GM23248 (cell line): ENCODE measurements around the gene LRMDA. TPM values are rescaled to one million over a fixed set of nuclear protein-coding genes. Genes with fewer than 3 reads are reported as not detected.
A peak's percentile ranks its signal among the peaks of the same experiment; 100 is the strongest.

ENCODE experiments used
- DNase-seq: peaks from one replicate; pipeline ENCODE4 v3.0.0-alpha.2; 2015
- H2AFZ ChIP-seq: fragments of 200-600 bp; sonication (generic); 2 replicates; pipeline ENCODE4 v1.6.1; 2016; ENCODE audit warnings: antibody characterized with exemption
- H3F3A ChIP-seq: fragments of 200-600 bp; sonication (generic); 2 replicates; pipeline ENCODE4 v1.6.1; 2016; ENCODE audit warnings: mild to moderate bottlenecking, antibody characterized with exemption, mixed run types; ENCODE audit not compliant: insufficient read depth
- H3K27ac ChIP-seq: fragments of 200-600 bp; sonication (generic); 2 replicates; pipeline ENCODE4 v1.5.1; 2016; ENCODE audit warnings: mild to moderate bottlenecking
- H3K27me3 ChIP-seq: fragments of 200-600 bp; sonication (generic); replicated peaks from 2 replicates; pipeline ENCODE4 v1.6.1; 2016; ENCODE audit warnings: mild to moderate bottlenecking; ENCODE audit not compliant: insufficient read depth
- H3K36me3 ChIP-seq: fragments of 200-600 bp; sonication (generic); 2 replicates; pipeline ENCODE4 v1.6.1; 2016; ENCODE audit warnings: low read depth, mild to moderate bottlenecking
- H3K4me1 ChIP-seq: fragments of 200-600 bp; sonication (generic); 2 replicates; pipeline ENCODE4 v1.6.1; 2016; ENCODE audit warnings: mild to moderate bottlenecking; ENCODE audit not compliant: insufficient read depth
- H3K4me2 ChIP-seq: fragments of 200-600 bp; sonication (generic); one replicate; pipeline ENCODE4 v1.6.1; 2016; ENCODE audit warnings: mild to moderate bottlenecking; ENCODE audit not compliant: unreplicated experiment
- H3K4me3 ChIP-seq: fragments of 200-600 bp; sonication (generic); 2 replicates; pipeline ENCODE4 v1.5.1; 2016; ENCODE audit warnings: mild to moderate bottlenecking
- H3K79me2 ChIP-seq: fragments of 200-600 bp; sonication (generic); 2 replicates; pipeline ENCODE4 v1.6.1; 2016; ENCODE audit warnings: mild to moderate bottlenecking; ENCODE audit not compliant: insufficient read depth
- H3K9ac ChIP-seq: fragments of 200-600 bp; sonication (generic); 2 replicates; pipeline ENCODE4 v1.6.1; 2016; ENCODE audit warnings: mild to moderate bottlenecking
- H3K9me2 ChIP-seq: fragments of 200-600 bp; sonication (generic); 2 replicates; pipeline ENCODE4 v1.6.1; 2016; ENCODE audit warnings: mixed run types, mild to moderate bottlenecking, moderate library complexity; ENCODE audit not compliant: insufficient read depth
- H3K9me3 ChIP-seq: fragments of 200-600 bp; sonication (generic); one replicate; pipeline ENCODE4 v1.6.1; 2017; ENCODE audit warnings: low read depth
- H4K20me1 ChIP-seq: fragments of 200-600 bp; sonication (generic); 2 replicates; pipeline ENCODE4 v1.6.0; 2016; ENCODE audit not compliant: insufficient read depth
- EZH2 ChIP-seq: fragments of 200-600 bp; sonication (generic); IDR thresholded peaks from 2 replicates; pipeline ENCODE4 v1.6.1; 2018; ENCODE audit warnings: antibody characterized with exemption, mild to moderate bottlenecking; ENCODE audit not compliant: insufficient read depth, poor library complexity, severe bottlenecking
- EZH2phosphoT487 ChIP-seq: fragments of 200-600 bp; sonication (generic); IDR thresholded peaks from 2 replicates; pipeline ENCODE4 v1.6.1; 2018; ENCODE audit warnings: antibody characterized with exemption, moderate library complexity, mild to moderate bottlenecking, low read depth; ENCODE audit not compliant: insufficient read depth
- WGBS, 2 experiments: methylation state at CpG; one replicate each; pipeline ENCODE4 v1.1.6; 2015 to 2017; ENCODE audit warnings: low lambda C conversion rate in 2 of 2, low coverage in 1 of 2; ENCODE audit errors: missing lambda C conversion rate in 2 of 2; 5-methylcytosine and 5-hydroxymethylcytosine counted together
- in situ Hi-C: fragments of 300-500 bp; cut with MboI; formaldehyde crosslinking; loops from 2 replicates; pipeline ENCODE4 v1.15.0; 2020
- polyA plus RNA-seq: library from polyadenylated mRNA; unstranded; fragments of >200 nt; fragmentation: Nextera tagmentation; extraction: Ambion mirVana; gene quantifications from 2 replicates; pipeline ENCODE4 v1.2.1, GENCODE V29; 2016
- total RNA-seq: library from RNA; depleted of rRNA; stranded (reverse); fragments of >200 nt; shearing (Covaris generic); gene quantifications from 2 replicates; pipeline ENCODE4 v1.2.3, GENCODE V29; 2014

Gene LRMDA
- total and polyA plus RNA-seq, 2 experiments from 2014 or later = 2.6 TPM; not detected in 1

GRCh38 chr10:76152186-76152585 is 720.8 kb downstream of the LRMDA start:
- Histone ChIP-seq H3K9me2 (no peaks in the 10 kb centered on the region), H3K9ac (no peak overlapping the region), H3K4me3 (no peak overlapping the region), H3K4me1 (0 out of 2 replicates have a peak, but pooled peaks cover 8% of the 10 kb centered on the region), H3K9me3 (peaks cover 5% of the 10 kb centered on the region), H4K20me1 (no peaks in the 10 kb centered on the region), H3K36me3 (no peaks in the 10 kb centered on the region), H3K27me3 (no peaks in the 10 kb centered on the region), H3K27ac (no peak overlapping the region), H2AFZ (no peak overlapping the region), H3K4me2 (no peak overlapping the region), H3F3A (no peaks in the 10 kb centered on the region), H3K79me2 (no peaks in the 10 kb centered on the region)
- TF ChIP-seq EZH2 = no peak
- no peak for TF ChIP-seq EZH2phosphoT487
- in situ Hi-C loops = no loop called here
- no peak for DNase-seq
- 32 to 46% methylated on average over 1 of the region's 1 CpG for WGBS, 2 experiments

GRCh38 chr10:76155961-76156360 is 724.5 kb downstream of the LRMDA start:
- Histone ChIP-seq H3K9me2 (no peaks in the 10 kb centered on the region), H3K9me3 (peaks cover 5% of the 10 kb centered on the region), H3K27me3 (no peaks in the 10 kb centered on the region), H3K79me2 (no peaks in the 10 kb centered on the region), H3K9ac (no peak overlapping the region), H3K4me3 (no peak overlapping the region), H3F3A (no peaks in the 10 kb centered on the region), H3K27ac (no peak overlapping the region), H3K4me2 (no peak overlapping the region), H3K4me1 (no peaks in the 10 kb centered on the region), H3K36me3 (no peaks in the 10 kb centered on the region), H2AFZ (no peak overlapping the region), H4K20me1 (no peaks in the 10 kb centered on the region)
- no peak for DNase-seq
- in situ Hi-C loops = no loop called here
- TF ChIP-seq EZH2 (no peak), EZH2phosphoT487 (no peak)
- 89 to 91% methylated on average over 1 of the region's 1 CpG for WGBS, 2 experiments

DNA sequence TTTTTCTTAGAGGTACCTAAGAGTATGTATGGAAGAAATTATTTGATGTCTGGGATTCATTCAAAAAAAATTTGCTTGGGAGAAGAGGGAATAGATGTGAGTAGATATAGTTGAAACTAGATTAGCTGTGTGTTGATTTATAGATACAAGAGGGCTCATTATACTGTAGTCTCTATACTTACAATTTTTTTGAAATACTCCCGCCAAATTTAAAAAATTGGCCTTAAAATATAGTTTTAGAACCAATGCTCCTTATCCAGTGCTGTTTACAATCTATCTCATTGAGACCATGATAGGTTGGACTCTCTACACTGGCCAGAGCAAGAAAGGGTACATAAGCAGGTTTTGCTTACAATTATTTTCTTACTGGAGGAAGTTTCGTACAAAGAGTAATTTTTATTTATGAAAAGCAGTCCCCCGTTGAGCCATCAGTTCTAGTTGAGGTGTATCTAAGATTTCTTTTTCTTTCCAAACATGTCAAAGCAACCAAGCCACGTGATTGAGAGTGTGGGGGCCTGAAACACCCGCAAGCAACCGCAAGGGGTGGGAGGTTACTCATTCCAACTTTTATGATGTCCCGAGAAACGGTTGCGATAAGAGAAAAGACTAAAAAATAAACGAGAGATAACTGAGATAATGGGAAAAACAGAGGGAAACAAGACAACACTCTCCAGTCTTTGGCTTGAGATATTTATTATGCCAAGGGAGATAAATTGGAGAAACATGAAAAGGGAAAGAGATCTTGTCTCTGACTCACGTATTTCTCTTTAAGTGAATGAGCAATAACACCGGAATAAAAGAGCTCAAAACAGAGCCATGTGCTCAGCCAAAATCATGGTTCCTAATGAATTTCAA is 729.2 kb downstream of the LRMDA start:
- Histone ChIP-seq H3K4me1 (no peaks in the 10 kb centered on the region), H2AFZ (peak overlapping the region; percentile 47), H3K36me3 (no peaks in the 10 kb centered on the region), H3K27me3 (no peaks in the 10 kb centered on the region), H3K4me3 (0 out of 2 replicates have a peak overlapping the region, but pooled peaks have one; percentile 14), H3K9me2 (no peaks in the 10 kb centered on the region), H3K4me2 (peak overlapping the region; percentile 32), H3K79me2 (no peaks in the 10 kb centered on the region), H3K27ac (no peak overlapping the region), H4K20me1 (no peaks in the 10 kb centered on the region), H3K9ac (no peak overlapping the region), H3F3A (no peaks in the 10 kb centered on the region), H3K9me3 (no peaks in the 10 kb centered on the region)
- TF ChIP-seq EZH2 (no peak), EZH2phosphoT487 (no peak)
- in situ Hi-C loops = no loop called here
- DNase-seq = peak; percentile 32
- 55 to 57% methylated on average over 12 of the region's 12 CpGs for WGBS, 2 experiments

DNA sequence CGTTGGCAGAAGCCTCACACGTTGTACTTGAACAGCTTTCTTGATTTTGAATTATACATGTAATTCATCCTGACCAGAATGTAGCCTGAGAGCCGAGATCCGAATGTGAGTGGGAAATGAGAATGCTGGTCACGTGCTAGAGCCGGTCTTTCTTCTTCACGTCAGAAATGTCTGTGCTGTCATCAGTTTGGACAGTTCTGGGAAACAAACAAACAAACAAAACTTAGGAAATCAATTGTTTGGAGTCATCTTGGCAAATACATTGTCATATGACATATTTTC is 729.8 kb downstream of the LRMDA start:
- TF ChIP-seq EZH2phosphoT487 (no peak), EZH2 (no peak)
- WGBS, 2 experiments = 6% methylated on average over 7 of the region's 7 CpGs
- H3K27me3 ChIP-seq = no peaks in the 10 kb centered on the region
- no peak overlapping the region for H3K9ac ChIP-seq
- in situ Hi-C loops = no loop called here
- H3F3A ChIP-seq = no peaks in the 10 kb centered on the region
- H3K4me1 ChIP-seq = no peaks in the 10 kb centered on the region
- H3K27ac ChIP-seq = no peak overlapping the region
- H3K4me3 ChIP-seq = 0 out of 2 replicates have a peak overlapping the region, but pooled peaks have one; percentile 14
- H3K4me2 ChIP-seq = peak overlapping the region; percentile 32
- no peak for DNase-seq
- H3K36me3 ChIP-seq = no peaks in the 10 kb centered on the region
- peak overlapping the region; percentile 47 for H2AFZ ChIP-seq
- no peaks in the 10 kb centered on the region for H3K9me3 ChIP-seq
- H3K79me2 ChIP-seq = no peaks in the 10 kb centered on the region
- no peaks in the 10 kb centered on the region for H4K20me1 ChIP-seq
- H3K9me2 ChIP-seq = no peaks in the 10 kb centered on the region
